ENCODE results near the gene ATP9B. TPM values are rescaled to one million over a fixed set of nuclear protein-coding genes. Genes with fewer than 3 reads are reported as not detected.
"Not testable (repeated sequence)": the region's sequence is repeated elsewhere in the genome, so short reads cannot be mapped to it uniquely, and the experiment has no call there.

Gene ATP9B
- total RNA-seq, 1 experiment from 2014 or later, result 11.7 TPM

GRCh38 chr18:79361766-79362522 lies 292.8 kb downstream of the ATP9B start:
- H3K27me3 ChIP-seq, result no peaks in the 10 kb centered on the region
- no peaks in the 10 kb centered on the region for H3K9me3 ChIP-seq
- H3K36me3 ChIP-seq, result no peaks in the 10 kb centered on the region; the same call in 1 of the 2 replicates
- peak; percentile 65 for DNase-seq
- H3K4me3 ChIP-seq, result no peak overlapping the region

DNA sequence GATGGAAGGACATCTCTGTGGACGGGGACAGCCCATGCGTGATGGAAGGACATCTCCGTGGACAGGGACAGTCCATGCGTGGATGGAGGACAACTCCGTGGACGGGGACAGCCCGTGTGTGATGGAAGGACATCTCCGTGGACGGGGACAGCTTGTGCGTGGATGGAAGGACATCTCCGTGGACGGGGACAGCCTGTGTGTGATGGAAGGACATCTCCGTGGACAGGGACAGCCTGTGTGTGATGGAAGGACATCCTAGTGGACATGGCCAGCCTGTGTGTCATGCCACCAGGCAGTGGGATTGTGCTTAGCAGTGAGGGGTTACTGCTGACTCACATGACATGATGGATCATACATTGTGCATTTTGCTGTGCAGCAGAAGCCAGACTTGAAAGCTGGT lies 296.5 kb downstream of the ATP9B start:
- no peaks in the 10 kb centered on the region; the same call in 1 of the 2 replicates for H3K36me3 ChIP-seq
- no peaks in the 10 kb centered on the region for H3K9me3 ChIP-seq
- no peak for DNase-seq
- H3K27me3 ChIP-seq, result no peaks in the 10 kb centered on the region
- no peak overlapping the region for H3K4me3 ChIP-seq

GRCh38 chr18:79366177-79367094 lies 297.2 kb downstream of the ATP9B start:
- no peak for DNase-seq
- H3K4me3 ChIP-seq, result no peak overlapping the region
- no peaks in the 10 kb centered on the region for H3K9me3 ChIP-seq
- no peaks in the 10 kb centered on the region; the same call in 1 of the 2 replicates for H3K36me3 ChIP-seq
- no peaks in the 10 kb centered on the region for H3K27me3 ChIP-seq

DNA sequence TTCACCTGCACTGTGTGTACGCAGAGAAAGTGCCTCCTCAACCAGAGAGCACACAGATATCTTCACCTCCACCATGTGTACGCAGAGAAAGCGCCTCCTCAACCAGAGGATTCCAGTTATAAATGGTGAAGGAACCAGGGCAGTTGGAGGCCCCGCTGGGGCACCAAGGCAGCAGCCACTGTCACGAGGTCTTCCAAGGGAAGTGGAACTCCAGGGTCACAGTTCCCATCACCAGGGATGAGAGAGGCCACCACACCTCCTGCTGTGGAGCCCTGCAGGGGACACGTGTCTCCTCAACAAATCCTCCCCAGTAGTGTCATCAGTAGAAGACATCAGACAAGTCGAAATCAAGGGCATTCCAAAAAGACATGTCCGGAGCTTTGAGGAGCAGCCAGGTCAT lies 298.3 kb downstream of the ATP9B start:
- no peak for DNase-seq

GRCh38 chr18:79367989-79368388 lies 298.8 kb downstream of the ATP9B start:
- H3K36me3 ChIP-seq, result no peaks in the 10 kb centered on the region
- H3K9me3 ChIP-seq, result no peaks in the 10 kb centered on the region
- H3K4me3 ChIP-seq, result no peak overlapping the region
- H3K27me3 ChIP-seq, result no peaks in the 10 kb centered on the region
- no peak for DNase-seq

More for the DNA sequence above, 298.3 kb downstream of the ATP9B start:
- H3K9me3 ChIP-seq, result no peaks in the 10 kb centered on the region
- no peaks in the 10 kb centered on the region for H3K27me3 ChIP-seq
- no peaks in the 10 kb centered on the region; the same call in 1 of the 2 replicates for H3K36me3 ChIP-seq
- H3K4me3 ChIP-seq, result no peak overlapping the region

GRCh38 chr18:79368681-79369080 lies 299.5 kb downstream of the ATP9B start:
- Histone ChIP-seq H3K36me3 (no peaks in the 10 kb centered on the region), H3K27me3 (no peaks in the 10 kb centered on the region), H3K4me3 (no peak overlapping the region), H3K9me3 (no peaks in the 10 kb centered on the region)
- DNase-seq, result no peak

GRCh38 chr18:79371561-79372121 lies 302.4 kb downstream of the ATP9B start:
- no peaks in the 10 kb centered on the region for H3K27me3 ChIP-seq
- no peaks in the 10 kb centered on the region for H3K9me3 ChIP-seq
- H3K36me3 ChIP-seq, result no peaks in the 10 kb centered on the region
- DNase-seq, result no peak
- no peak overlapping the region for H3K4me3 ChIP-seq

DNA sequence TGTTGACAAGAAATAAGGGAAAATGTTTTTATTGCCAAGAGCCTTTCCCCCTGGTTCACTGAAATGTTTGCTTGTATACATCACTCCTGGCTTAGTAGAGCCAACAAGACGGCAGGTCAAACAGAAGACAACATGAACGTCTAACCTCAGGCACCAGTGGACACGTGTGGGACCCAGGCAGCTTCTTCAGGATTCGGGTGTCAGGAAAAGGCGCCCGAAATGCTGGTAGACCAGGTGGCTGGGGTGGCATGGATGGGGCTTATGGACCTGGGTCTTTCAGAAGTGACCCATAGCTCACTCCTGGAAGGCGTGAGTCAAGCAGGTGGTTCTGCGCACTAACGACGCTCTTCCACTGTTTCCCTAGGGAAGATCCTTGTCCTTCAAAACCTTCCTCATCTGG lies 303.3 kb downstream of the ATP9B start:
- Histone ChIP-seq H3K27me3 (no peaks in the 10 kb centered on the region), H3K4me3 (no peak overlapping the region), H3K36me3 (no peaks in the 10 kb centered on the region), H3K9me3 (no peaks in the 10 kb centered on the region)
- no peak for DNase-seq

GRCh38 chr18:79372991-79373390 lies 303.8 kb downstream of the ATP9B start:
- H3K9me3 ChIP-seq, result no peaks in the 10 kb centered on the region
- no peaks in the 10 kb centered on the region for H3K27me3 ChIP-seq
- H3K36me3 ChIP-seq, result no peaks in the 10 kb centered on the region
- DNase-seq, result no peak
- no peak overlapping the region for H3K4me3 ChIP-seq

GRCh38 chr18:79373736-79374135 lies 304.5 kb downstream of the ATP9B start:
- Histone ChIP-seq H3K27me3 (no peaks in the 10 kb centered on the region), H3K9me3 (no peaks in the 10 kb centered on the region), H3K4me3 (no peak overlapping the region), H3K36me3 (no peaks in the 10 kb centered on the region)
- DNase-seq, result no peak

DNA sequence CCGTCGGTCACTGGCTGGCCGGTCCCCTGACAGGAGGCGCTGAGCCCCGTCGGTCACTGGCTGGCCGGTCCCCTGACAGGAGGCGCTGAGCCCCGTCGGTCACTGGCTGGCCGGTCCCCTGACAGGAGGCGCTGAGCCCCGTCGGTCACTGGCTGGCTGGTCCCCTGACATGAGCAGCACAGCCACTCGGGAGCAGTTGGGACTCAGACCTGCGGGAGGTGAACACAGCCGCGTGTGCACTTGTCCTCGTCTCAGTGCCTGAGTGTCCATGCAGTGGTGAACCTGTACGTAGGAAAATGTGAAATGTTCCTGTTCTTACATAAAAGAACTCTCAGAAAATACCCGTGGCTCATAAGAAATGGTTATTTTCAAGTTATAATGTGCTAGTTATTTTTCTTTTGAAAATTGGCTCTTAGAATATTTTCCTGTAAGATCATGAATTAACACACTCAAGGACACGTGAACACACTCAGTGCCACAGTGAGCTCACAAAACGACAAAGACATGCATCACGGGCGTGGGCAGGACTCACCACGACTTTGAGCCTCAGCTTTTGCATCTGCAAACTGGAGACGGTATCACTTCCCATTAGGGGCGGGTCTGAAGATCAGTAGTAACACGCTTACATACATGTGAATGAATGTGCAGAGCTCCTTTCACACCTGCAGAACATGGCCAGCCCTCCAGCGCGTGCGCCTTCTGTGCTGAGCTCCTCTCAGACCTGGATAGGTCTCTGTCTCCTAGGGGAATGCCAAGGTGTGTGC lies 305.4 kb downstream of the ATP9B start:
- no peak for DNase-seq
- Histone ChIP-seq H3K9me3 (no peaks in the 10 kb centered on the region), H3K36me3 (no peaks in the 10 kb centered on the region), H3K4me3 (no peak overlapping the region), H3K27me3 (no peaks in the 10 kb centered on the region)

- no peaks in the 10 kb centered on the region for H3K27me3 ChIP-seq
- H3K4me3 ChIP-seq, result no peak overlapping the region
- no peaks in the 10 kb centered on the region for H3K36me3 ChIP-seq
- no peak for DNase-seq
- H3K9me3 ChIP-seq, result no peaks in the 10 kb centered on the region
These were observed 306.4 kb downstream of the ATP9B start for GRCh38 chr18:79375441-79376154.

- not testable (repeated sequence) for H3K36me3 ChIP-seq, H3K4me3 ChIP-seq, H3K27me3 ChIP-seq, H3K9me3 ChIP-seq, DNase-seq
These were observed 307.5 kb downstream of the ATP9B start for GRCh38 chr18:79376661-79377060.

DNA sequence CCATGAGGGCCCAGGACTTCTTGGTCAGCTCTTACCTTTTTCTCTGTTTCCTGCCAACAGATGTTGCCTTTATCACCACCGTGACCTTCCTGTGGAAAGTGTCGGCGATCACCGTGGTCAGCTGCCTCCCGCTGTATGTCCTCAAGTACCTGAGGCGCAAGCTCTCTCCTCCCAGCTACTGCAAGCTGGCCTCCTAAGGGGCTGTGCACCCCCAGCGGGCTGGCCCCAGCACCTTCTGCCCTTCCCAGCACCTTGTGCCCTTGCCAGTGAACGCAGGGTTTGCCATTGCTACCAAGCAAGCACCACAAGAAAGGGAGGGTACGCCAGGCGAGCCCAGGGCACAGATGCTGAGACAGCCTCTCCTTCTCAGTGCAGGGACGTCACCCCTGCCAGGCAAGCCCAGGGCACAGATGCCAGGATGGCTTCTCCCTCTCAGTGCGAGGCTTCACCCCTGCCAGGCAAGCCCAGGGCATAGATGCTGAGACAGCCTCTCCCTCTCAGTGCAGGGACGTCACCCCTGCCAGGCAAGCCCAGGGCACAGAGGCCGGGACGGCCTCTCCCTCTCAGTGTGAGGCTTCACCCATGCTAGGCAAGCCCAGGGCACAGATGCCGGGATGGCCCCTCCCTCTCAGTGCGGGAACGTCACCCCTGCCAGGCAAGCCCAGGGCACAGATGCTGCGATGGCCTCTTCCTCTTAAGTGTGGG lies 308.1 kb downstream of the ATP9B start:
- Histone ChIP-seq H3K4me3 (no peak overlapping the region), H3K36me3 (no peaks in the 10 kb centered on the region), H3K9me3 (no peaks in the 10 kb centered on the region), H3K27me3 (no peaks in the 10 kb centered on the region)
- DNase-seq, result no peak

DNA sequence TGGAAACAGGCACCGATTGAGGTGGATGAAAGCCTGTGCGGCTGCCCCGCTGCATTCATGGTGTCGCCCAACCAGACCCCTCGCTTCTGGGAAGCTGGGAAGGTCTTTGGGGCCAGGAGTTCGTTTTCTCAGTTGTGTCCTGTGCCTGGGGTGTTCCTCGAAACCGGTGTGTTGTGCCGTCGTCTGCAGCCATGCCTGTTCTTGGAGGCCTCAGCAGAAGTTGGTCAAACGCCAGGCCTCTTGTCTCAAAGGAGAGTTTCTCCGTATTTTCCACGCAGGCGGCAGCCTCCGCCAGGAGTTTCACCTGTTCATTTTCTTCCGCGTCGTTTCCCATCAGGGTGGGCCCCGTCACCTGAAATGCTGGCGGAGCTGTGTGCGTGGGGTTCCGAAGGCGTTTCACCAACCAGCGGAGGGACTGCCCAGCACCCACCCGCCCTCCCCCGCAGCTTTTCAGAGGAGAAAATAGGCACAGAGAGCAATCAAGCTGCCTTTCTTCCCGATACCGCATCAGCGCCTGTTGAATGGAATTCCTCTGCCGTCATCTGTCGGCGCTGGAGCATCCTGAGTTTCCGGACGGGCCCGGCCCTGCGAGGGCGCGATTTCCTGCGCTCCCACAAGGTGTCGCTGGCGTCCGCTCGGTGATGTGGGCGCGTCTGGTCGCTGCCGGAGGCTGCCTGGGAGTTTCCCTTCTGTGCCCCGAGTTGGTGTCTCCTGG lies 309.5 kb downstream of the ATP9B start:
- H3K4me3 ChIP-seq, result no peak overlapping the region
- no peaks in the 10 kb centered on the region for H3K27me3 ChIP-seq
- peak; percentile 46 for DNase-seq
- no peaks in the 10 kb centered on the region for H3K36me3 ChIP-seq
- H3K9me3 ChIP-seq, result no peaks in the 10 kb centered on the region

Measured in MG63 (cell line).